H9 (cell line): ENCODE measurements around the gene PUM1. TPM values are rescaled to one million over a fixed set of nuclear protein-coding genes. Genes with fewer than 3 reads are reported as not detected.
A peak's percentile ranks its signal among the peaks of the same experiment; 100 is the strongest.

ENCODE experiments used
- DNase-seq: peaks from one replicate; pipeline ENCODE4 v3.0.0-alpha.2; 2017
- H2AFZ ChIP-seq: one replicate; pipeline ENCODE4 v1.6.1; 2013; ENCODE audit warnings: mild to moderate bottlenecking, low read length, control low read depth, moderate library complexity
- H2AK5ac ChIP-seq: 2 replicates; pipeline ENCODE4 v1.6.1; 2013; ENCODE audit warnings: low read length, control low read depth, mixed read lengths; ENCODE audit not compliant: insufficient read length
- H2BK120ac ChIP-seq: one replicate; pipeline ENCODE4 v1.6.1; 2013; ENCODE audit warnings: low read depth, mild to moderate bottlenecking, low read length, control low read depth, inconsistent platforms; ENCODE audit not compliant: poor library complexity, severe bottlenecking
- H2BK12ac ChIP-seq: 2 replicates; pipeline ENCODE4 v1.6.1; 2013; ENCODE audit warnings: low read length, control low read depth, mixed read lengths, low read depth; ENCODE audit not compliant: insufficient read length
- H2BK15ac ChIP-seq: 2 replicates; pipeline ENCODE4 v1.6.1; 2013; ENCODE audit warnings: low read depth, low read length, control low read depth
- H2BK20ac ChIP-seq: one replicate; pipeline ENCODE4 v1.6.1; 2013; ENCODE audit warnings: low read depth, mild to moderate bottlenecking, low read length, control low read depth, inconsistent platforms; ENCODE audit not compliant: poor library complexity, severe bottlenecking
- H2BK5ac ChIP-seq: 2 replicates; pipeline ENCODE4 v1.6.1; 2013; ENCODE audit warnings: low read length, control low read depth, mixed read lengths; ENCODE audit not compliant: insufficient read length
- H3K14ac ChIP-seq: 2 replicates; pipeline ENCODE4 v1.6.1; 2013; ENCODE audit warnings: low read length, control low read depth; ENCODE audit not compliant: insufficient read depth
- H3K18ac ChIP-seq: 2 replicates; pipeline ENCODE4 v1.6.1; 2013; ENCODE audit warnings: low read depth, mild to moderate bottlenecking, mixed read lengths, low read length, control low read depth; ENCODE audit not compliant: insufficient read length
- H3K23ac ChIP-seq: 2 replicates; pipeline ENCODE4 v1.6.1; 2013; ENCODE audit warnings: low read length, control low read depth, mixed read lengths, low read depth; ENCODE audit not compliant: insufficient read length
- H3K23me2 ChIP-seq: 2 replicates; pipeline ENCODE4 v1.6.1; 2013; ENCODE audit warnings: low read depth, mild to moderate bottlenecking, mixed read lengths, low read length, control low read depth; ENCODE audit not compliant: insufficient read length, poor library complexity, severe bottlenecking
- H3K27ac ChIP-seq: 2 replicates; pipeline ENCODE4 v1.5.1; 2013; ENCODE audit warnings: low read length, control low read depth, mixed read lengths, low read depth; ENCODE audit not compliant: insufficient read length
- H3K27me3 ChIP-seq: 2 replicates; pipeline ENCODE4 v1.6.1; 2013; ENCODE audit warnings: low read length, control low read depth, inconsistent platforms; ENCODE audit not compliant: insufficient read depth
- H3K4ac ChIP-seq: 2 replicates; pipeline ENCODE4 v1.6.1; 2013; ENCODE audit warnings: low read depth, mild to moderate bottlenecking, control low read depth, inconsistent platforms, low read length, moderate library complexity
- H3K4me1 ChIP-seq: 2 replicates; pipeline ENCODE4 v1.6.1; 2013; ENCODE audit warnings: low read length, control low read depth, inconsistent platforms; ENCODE audit not compliant: insufficient read depth
- H3K4me2 ChIP-seq: 2 replicates; pipeline ENCODE4 v1.6.1; 2013; ENCODE audit warnings: low read length, control low read depth, mixed read lengths; ENCODE audit not compliant: insufficient read length, insufficient read depth
- H3K56ac ChIP-seq: 2 replicates; pipeline ENCODE4 v1.6.1; 2013; ENCODE audit warnings: low read depth, mild to moderate bottlenecking, mixed read lengths, low read length, control low read depth; ENCODE audit not compliant: insufficient read length
- H3K79me1 ChIP-seq: 2 replicates; pipeline ENCODE4 v1.6.1; 2013; ENCODE audit warnings: low read depth, mild to moderate bottlenecking, moderate library complexity, low read length, control low read depth, inconsistent platforms; ENCODE audit not compliant: insufficient read depth, poor library complexity, severe bottlenecking
- H3K79me2 ChIP-seq: 2 replicates; pipeline ENCODE4 v1.6.1; 2013; ENCODE audit warnings: low read length, control low read depth, inconsistent platforms; ENCODE audit not compliant: insufficient read depth
- H3K9ac ChIP-seq: 2 replicates; pipeline ENCODE4 v1.6.1; 2013; ENCODE audit warnings: low read length, control low read depth, mixed read lengths; ENCODE audit not compliant: insufficient read length; ENCODE audit errors: extremely low read depth
- H3K9me3 ChIP-seq: one replicate; pipeline ENCODE4 v1.6.1; 2013; ENCODE audit warnings: low read depth, low read length, inconsistent platforms; ENCODE audit not compliant: control insufficient read depth
- H3T11ph ChIP-seq: one replicate; pipeline ENCODE4 v1.6.1; 2013; ENCODE audit warnings: mild to moderate bottlenecking, low read length, control low read depth, inconsistent platforms
- H4K20me1 ChIP-seq: one replicate; pipeline ENCODE4 v1.6.1; 2013; ENCODE audit not compliant: control insufficient read depth, insufficient read length, insufficient read depth
- H4K5ac ChIP-seq: 2 replicates; pipeline ENCODE4 v1.6.1; 2013; ENCODE audit warnings: low read depth, mild to moderate bottlenecking, mixed read lengths, low read length, control low read depth; ENCODE audit not compliant: insufficient read length
- H4K8ac ChIP-seq: replicated peaks from 2 replicates; pipeline ENCODE4 v1.6.1; 2013; ENCODE audit warnings: low read length, control low read depth, mixed read lengths, low read depth; ENCODE audit not compliant: insufficient read length
- H4K91ac ChIP-seq: 2 replicates; pipeline ENCODE4 v1.6.1; 2013; ENCODE audit warnings: low read depth, mild to moderate bottlenecking, moderate library complexity, mixed read lengths, low read length, control low read depth; ENCODE audit not compliant: insufficient read length
- H3K27ac Mint-ChIP-seq, 3 experiments: 2 replicates in 2 of 3; 3 replicates in 1 of 3; pipeline ENCODE4 v1.8.0; 2020 to 2021; ENCODE audit warnings: mixed read lengths in 3 of 3, mild to moderate bottlenecking in 1 of 3, moderate library complexity in 1 of 3
- H3K27me3 Mint-ChIP-seq: 2 replicates; pipeline ENCODE4 v1.8.0; 2021; ENCODE audit warnings: low read depth, mild to moderate bottlenecking, moderate library complexity, mixed read lengths
- H3K36me3 Mint-ChIP-seq, 3 experiments: 2 replicates in 2 of 3; 3 replicates in 1 of 3; pipeline ENCODE4 v1.8.0; 2020 to 2021; ENCODE audit warnings: low read depth in 3 of 3, mixed read lengths in 3 of 3; ENCODE audit not compliant: insufficient read depth in 1 of 3
- H3K4me1 Mint-ChIP-seq, 2 experiments: 2 replicates each; pipeline ENCODE4 v1.8.0; 2020; ENCODE audit warnings: mixed read lengths in 2 of 2
- H3K4me3 Mint-ChIP-seq, 2 experiments: 2 replicates in 1 of 2; 3 replicates in 1 of 2; pipeline ENCODE4 v1.8.0; 2020 to 2021; ENCODE audit warnings: mild to moderate bottlenecking in 2 of 2, mixed read lengths in 2 of 2, moderate library complexity in 1 of 2
- H3K9me3 Mint-ChIP-seq, 2 experiments: 2 replicates in 1 of 2; 3 replicates in 1 of 2; pipeline ENCODE4 v1.8.0; 2020; ENCODE audit warnings: mild to moderate bottlenecking in 2 of 2, mixed read lengths in 2 of 2, moderate library complexity in 1 of 2
- WGBS: extraction: QIAGEN DNeasy Blood & Tissue Kit; methylation state at CpG from one replicate; pipeline ENCODE4 v1.1.7; 2013; ENCODE audit warnings: missing lambda C conversion rate, low lambda C conversion rate, mixed read lengths; ENCODE audit not compliant: insufficient read length; ENCODE audit errors: extremely low coverage; 5-methylcytosine and 5-hydroxymethylcytosine counted together
- total RNA-seq: library from RNA; stranded (reverse); gene quantifications from 2 replicates; pipeline ENCODE4 v1.2.1, GENCODE V29; 2021
- TF ChIP-seq, protein P1 (sequence below): fragments of 200-600 bp; sonication (generic); conservative IDR thresholded peaks from 3 replicates; pipeline ENCODE4 v1.8.0; 2021; ENCODE audit warnings: antibody characterized with exemption, mild to moderate bottlenecking

PUM1 gene
- total RNA-seq, 1 experiment from 2014 or later = 164 TPM

DNA sequence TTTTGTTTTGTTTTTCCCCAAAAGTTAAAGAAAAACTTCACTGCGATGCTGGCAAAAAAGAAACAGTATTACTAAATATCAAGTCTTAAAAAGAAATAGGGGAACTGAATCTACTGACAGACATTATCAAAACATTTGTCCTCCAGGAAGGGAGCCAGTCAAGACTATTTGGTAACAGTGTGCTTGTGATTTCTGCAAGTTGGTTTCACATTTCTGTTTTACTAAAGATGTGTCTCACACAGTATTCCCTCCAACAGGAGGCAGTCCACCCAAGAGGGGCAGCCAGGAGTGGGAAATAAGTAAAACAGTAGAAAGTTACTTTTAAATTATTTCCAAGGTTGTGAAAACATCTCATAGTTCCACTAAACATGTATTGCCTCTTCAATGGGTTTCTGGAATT lies 82.6 kb downstream of the PUM1 start:
- H3K9me3 Mint-ChIP-seq = no peaks in the 10 kb centered on the region
- no peak overlapping the region for H2AK5ac ChIP-seq
- H3K4me2 ChIP-seq = no peak overlapping the region
- no peak overlapping the region for H3K23ac ChIP-seq
- H4K5ac ChIP-seq = no peak overlapping the region
- H2BK120ac ChIP-seq = no peak overlapping the region
- no peak overlapping the region for H2BK5ac ChIP-seq
- H4K20me1 ChIP-seq = no peaks in the 10 kb centered on the region
- no peak overlapping the region for H2BK15ac ChIP-seq
- no peaks in the 10 kb centered on the region for H3K9me3 ChIP-seq
- H3K36me3 Mint-ChIP-seq = peaks cover 15 to 47% (median 37%) of the 10 kb centered on the region in 3 experiments; a peak in 6 of 7 replicates
- no CpG with 5 or more reads among the region's 1 CpG for WGBS
- no peaks in the 10 kb centered on the region for H3K4me1 ChIP-seq
- no peak overlapping the region for H4K8ac ChIP-seq
- H3K79me1 ChIP-seq = peaks cover 9% of the 10 kb centered on the region
- no peak for DNase-seq
- H3K27ac Mint-ChIP-seq = peak overlapping the region in 1 of 3 experiments; percentile 87; a peak in 3 of 7 replicates
- H3K79me2 ChIP-seq = peaks cover 3% of the 10 kb centered on the region; the same call in 1 of the 2 replicates
- H3K27me3 Mint-ChIP-seq = no peaks in the 10 kb centered on the region
- H3K14ac ChIP-seq = no peak overlapping the region
- H3K27ac ChIP-seq = no peak overlapping the region
- no peak overlapping the region for H3K18ac ChIP-seq
- H3K23me2 ChIP-seq = no peaks in the 10 kb centered on the region
- H2BK12ac ChIP-seq = no peak overlapping the region
- peaks cover 24 to 26% of the 10 kb centered on the region in 2 experiments for H3K4me1 Mint-ChIP-seq
- H3T11ph ChIP-seq = no peak overlapping the region
- no peak overlapping the region for H2AFZ ChIP-seq
- no peak overlapping the region for H3K4ac ChIP-seq
- TF ChIP-seq, protein P1, sequence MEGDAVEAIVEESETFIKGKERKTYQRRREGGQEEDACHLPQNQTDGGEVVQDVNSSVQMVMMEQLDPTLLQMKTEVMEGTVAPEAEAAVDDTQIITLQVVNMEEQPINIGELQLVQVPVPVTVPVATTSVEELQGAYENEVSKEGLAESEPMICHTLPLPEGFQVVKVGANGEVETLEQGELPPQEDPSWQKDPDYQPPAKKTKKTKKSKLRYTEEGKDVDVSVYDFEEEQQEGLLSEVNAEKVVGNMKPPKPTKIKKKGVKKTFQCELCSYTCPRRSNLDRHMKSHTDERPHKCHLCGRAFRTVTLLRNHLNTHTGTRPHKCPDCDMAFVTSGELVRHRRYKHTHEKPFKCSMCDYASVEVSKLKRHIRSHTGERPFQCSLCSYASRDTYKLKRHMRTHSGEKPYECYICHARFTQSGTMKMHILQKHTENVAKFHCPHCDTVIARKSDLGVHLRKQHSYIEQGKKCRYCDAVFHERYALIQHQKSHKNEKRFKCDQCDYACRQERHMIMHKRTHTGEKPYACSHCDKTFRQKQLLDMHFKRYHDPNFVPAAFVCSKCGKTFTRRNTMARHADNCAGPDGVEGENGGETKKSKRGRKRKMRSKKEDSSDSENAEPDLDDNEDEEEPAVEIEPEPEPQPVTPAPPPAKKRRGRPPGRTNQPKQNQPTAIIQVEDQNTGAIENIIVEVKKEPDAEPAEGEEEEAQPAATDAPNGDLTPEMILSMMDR = peak; percentile 30; the same call in 1 of the 3 replicates
- no peak overlapping the region for H2BK20ac ChIP-seq
- H3K9ac ChIP-seq = no peak overlapping the region
- H3K56ac ChIP-seq = no peak overlapping the region
- H4K91ac ChIP-seq = no peak overlapping the region
- no peaks in the 10 kb centered on the region for H3K27me3 ChIP-seq
- H3K4me3 Mint-ChIP-seq = no peak overlapping the region
